ENCODE measurements around the gene GPAT3.
"Not testable (repeated sequence)": the region's sequence is repeated elsewhere in the genome, so short reads cannot be mapped to it uniquely, and the experiment has no call there.

The GPAT3 gene

DNA sequence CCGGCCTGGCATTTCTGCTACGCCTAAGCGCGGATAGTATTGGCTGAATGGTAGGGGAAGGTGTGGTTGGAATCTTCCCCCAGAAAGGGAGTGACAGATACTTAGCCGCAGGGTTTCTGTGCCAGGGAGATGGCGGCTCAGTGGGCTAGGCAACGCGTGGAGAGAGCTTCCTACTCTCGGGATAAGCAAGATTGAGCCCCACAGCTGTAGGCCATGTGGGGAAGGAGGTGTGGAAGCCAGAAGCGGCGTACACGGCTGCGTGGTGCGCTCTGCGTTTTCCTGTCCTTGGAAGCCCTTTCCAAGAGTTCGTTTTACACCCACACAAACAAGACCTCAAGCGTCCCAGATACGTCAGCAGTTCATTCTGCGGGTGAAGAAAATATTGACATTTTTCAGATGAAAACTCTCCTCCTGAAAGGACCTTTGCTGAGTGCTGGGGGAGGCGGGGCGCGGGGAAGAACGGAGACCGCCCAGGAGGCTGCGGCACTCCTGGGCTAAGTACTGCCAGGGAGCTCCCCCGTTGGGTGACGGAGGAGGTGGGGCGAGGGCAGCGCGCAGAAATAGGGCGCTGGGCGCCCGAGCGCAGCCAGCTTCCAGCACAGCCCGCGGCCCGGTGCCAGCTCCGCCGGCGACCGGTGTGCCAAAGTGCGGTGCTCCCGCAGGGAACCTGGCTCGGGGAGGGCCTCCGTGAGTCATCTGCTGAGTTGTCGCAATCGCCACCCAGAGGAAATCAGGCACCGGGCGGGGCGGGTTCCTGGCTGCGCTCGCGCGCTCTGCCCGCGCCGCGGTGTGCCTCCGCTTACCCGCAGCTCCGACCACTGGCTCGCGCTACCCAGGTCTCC, at the start of gene GPAT3:
Gene GPAT3, plus strand, starts transcription at position 589 of the 842 bp plus-strand sequence. CDS start 515 bp downstream, outside the sequence.
- no peak for DNase-seq

DNA sequence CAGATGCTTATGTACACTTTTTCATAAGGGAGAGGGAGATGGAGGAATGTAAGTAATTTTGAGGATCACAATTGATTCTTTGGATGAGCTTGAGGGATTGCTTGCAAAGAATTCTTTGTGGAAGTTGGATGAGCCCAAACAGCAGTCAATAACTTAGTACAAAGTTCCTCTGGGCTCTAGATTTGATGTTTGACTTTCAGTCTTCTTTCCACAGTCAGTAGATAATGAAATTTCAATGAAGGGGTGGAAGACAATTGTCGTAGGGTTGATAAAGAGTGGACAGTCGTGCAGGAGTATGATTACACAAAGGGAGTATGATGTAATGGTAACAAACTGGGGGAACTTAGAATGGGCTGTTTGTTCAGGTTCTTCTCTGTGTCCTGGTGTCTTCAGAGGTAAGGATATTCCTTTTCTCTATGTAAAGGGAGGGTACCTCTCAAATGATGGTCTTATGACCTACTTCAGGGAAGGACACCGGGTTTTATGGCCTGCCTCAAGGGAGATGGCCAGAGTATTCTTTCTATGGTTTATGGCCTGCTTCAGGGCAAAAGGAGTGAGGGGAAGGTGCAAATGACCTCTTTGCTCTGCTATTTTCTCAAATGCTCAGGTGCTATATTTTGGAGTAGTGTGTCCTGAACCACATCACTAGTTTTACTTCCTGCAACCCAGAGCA, 49.3 kb upstream of the GPAT3 start:
- no peak for DNase-seq

DNA sequence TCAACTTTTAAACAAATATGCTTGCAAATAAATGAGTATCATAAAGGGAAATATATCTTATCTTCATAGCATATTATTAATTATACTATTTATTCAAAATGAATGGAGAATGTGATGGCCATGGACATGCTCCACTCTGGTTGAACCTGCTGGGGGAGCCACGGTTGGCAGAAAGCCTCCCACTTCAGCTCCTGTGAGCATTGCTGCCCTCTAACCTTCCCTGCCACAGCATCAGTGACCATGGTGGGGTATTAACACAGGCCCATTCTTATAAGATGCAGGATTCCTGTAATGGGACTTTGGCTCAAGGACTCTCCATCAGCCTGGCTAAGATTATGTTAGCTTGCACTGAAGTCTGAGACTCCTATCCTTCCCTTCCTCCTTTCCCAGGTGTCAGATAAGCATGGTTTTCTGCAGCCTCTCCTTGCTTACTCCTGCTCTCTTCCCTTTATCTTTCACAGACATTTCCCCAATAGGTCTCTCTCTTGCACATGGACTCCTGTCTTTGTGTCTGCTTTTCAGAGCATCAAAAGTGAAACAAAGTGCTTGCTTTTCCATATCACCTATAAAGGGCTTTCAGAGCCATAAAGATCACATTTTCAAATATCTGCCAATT, 46.1 kb upstream of the GPAT3 start:
- no peak for DNase-seq

DNA sequence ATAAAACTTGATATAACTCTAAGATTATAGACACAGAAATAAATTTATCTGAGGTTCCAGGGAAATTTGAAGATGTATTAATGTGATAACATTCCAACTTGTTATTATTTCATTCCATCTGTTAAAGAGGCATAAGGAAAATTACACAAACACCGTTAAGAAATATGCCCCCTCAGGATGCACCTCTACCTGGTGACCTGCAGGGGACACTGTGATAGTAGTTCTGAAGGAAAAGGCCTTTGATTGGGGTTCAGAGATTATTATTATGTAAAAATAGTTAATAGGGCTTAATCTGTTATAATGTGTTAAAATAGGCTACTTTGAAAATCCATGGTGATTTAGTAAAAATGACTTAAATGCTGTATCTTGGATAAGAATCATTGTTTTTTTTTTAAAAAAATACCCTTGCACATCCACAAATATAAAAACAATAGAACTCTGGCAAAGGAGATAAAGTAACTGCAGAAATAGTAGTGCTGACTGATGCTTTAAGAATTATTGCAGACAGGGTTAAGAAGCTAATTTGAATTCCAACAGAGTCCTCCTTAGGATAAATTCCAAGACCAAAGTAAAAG, 44.9 kb upstream of the GPAT3 start:
- DNase-seq: no peak

DNA sequence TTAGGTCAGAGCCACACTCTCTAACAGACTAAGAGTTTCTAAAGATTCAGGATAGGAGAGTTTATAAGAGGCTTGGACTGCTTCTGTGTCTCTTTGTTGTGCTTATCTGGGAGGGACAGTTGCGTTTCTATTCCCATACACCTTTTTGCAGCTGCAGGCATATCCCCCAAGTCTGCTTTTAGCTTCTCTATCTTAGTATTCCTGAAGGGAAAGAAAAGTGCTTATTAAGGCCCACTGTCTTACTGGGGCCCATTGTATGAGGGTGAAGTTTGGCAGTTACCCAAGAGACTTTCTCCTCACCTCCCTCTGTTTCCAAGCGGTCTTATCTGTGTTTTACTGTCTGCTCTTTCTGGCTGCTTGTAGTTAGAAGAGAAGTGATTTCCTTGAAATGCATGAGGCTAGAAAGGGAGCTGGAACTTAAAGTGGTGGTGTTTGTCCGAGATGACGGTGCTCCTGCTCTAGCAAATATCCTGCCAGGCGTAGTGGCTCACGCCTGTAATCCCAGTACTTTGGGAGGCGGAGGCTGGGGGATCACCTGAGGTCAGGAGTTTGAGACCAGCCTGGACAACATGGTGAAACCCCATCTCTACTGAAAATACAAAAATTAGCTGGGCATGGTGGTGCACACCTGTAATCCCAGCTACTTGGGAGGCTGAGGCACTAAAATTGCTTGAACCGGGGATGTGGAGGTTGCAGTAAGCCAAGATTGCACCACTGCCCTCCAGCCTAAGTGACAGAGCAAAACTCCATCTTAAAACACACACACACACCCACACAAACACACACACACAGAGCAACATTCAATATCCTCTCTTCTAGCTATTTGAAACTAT, 39.6 kb upstream of the GPAT3 start:
- not testable (repeated sequence) for DNase-seq

DNA sequence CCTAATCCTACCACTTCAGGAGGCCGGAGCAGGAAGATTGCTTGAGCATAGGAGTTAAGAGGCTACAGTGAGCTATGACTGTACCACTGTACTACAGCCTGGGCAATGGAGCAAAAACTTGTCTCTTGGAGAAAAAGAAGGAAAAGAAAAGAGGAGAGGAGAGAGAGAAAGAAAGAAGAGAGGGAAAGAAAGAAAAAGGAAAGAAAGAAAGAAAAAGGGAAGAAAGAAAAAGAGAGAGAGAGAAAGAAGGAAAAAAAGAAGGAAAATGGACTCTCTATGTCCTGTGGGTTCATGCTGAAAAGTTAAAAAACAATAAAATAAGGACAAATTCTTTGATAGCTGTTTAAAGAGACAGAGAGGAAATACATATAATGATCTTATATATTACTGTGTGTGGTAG, 37.7 kb upstream of the GPAT3 start:
- no peak for DNase-seq

DNA sequence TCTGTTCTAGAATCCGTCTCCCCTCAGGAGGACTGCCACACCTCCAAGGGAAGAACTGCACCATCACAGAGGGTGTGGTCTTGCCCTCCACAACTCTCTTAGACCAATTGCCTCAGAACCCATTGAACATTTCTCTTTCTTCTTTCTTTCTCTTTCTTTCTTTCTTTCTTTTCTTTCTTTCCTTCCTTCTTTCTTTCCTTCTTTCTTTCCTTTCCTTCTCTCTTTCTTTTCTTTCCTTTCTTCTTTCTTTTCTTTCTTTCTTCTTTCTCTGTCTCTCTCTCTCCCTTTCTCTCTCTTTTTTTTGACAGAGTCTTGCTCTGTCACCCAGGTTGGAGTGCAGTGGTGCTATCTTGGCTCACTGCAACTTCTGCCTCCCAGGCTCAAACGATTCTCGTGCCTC, 34.2 kb upstream of the GPAT3 start:
- DNase-seq: not testable (repeated sequence)

DNA sequence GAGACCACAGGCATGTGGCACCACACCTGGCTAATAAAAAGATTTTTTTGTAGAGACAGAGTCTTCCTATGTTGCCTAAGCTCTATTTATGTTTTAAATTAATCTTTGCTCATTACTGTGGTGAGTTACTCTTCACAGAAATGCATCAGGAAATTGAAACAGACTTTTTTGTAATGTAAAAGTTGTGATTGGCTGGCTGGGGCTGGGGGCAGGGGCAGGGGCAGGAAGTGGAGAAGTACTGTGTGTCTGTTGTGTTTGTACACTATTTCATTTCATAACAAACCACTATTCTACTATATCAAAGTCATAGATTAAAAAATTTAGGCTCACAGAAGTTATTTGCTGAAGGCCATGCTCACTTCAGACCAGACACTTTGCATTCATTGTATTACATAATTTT, 31.9 kb upstream of the GPAT3 start:
- no peak for DNase-seq

DNA sequence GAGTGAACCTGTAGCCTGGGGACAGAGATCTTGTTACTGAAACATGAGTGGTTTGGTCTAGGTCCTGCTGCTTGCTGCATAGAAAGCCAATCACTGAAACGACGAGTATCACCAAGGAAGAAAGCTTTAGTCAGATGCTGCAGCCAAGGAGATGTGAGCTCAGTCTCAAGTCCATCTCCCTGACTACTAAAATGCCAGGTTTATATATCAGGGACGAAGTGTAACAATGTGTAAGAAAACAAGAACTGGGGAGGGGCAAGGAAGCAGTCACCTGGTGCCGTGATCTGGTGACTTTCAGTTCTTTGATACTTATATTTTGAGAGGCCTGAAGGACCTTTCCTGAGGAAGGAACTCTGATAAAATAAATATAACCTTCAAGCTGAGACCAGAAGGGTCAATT, 31.4 kb upstream of the GPAT3 start:
- no peak for DNase-seq

DNA sequence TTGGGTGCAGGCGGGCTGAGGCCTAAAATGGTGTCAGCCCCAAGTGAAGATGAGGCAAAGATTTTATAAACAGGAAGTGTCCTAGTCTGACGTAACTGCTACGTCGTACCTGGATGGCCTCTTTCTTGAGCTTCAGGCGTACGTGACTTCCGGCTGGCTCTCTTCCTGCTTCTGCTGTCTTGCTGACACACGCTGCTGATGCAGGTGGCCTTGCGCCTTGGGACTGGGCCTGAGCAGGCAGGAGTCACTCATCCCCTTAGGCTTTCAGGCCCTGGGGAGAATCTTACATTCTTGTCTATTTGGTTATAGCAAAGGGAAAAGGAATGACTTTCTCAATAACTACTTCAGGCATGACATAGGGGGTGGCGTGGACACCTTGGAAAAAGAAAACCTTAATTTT, 30.9 kb upstream of the GPAT3 start:
- DNase-seq: no peak

DNA sequence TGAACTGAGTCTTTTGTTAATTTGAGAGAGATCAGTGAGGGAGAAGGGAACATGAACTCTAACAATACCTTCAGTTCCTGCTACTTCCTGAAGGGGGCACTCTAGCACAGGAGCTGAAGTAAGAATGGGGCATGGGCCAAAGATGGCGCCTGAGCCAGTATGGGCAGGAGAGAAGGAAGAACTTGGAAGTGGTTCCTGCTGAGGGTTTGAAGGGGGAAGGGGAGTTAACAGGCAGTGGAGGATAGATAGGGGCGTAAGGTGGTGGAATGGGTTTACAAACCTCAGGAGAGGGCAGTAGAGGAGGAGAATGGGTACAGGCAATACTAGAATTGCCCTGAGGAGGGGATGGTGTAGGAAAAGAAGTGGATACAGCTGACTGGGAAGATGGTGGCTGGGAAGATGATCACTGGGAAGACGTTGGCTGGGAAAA, 26.7 kb upstream of the GPAT3 start:
- DNase-seq: peak; percentile 1

DNA sequence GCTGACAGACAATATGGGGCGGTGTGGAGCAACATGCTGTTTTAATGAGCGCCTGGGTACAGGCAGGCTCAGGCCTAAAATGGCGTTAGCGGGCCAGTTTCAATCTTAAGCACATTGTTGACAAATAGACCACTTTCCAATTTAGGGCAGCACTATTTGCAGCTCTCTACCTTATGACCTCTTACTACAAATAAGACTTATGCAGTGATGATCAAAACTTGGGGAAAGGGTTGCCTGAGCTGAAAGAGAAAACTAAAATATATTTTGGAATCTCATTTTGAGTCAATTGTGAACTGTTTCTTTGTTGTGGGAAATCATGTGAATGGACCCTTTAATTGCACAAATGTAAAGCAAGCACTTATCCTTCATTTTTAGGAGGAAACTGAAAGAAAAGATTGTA, 25.5 kb upstream of the GPAT3 start:
- no peak for DNase-seq

DNA sequence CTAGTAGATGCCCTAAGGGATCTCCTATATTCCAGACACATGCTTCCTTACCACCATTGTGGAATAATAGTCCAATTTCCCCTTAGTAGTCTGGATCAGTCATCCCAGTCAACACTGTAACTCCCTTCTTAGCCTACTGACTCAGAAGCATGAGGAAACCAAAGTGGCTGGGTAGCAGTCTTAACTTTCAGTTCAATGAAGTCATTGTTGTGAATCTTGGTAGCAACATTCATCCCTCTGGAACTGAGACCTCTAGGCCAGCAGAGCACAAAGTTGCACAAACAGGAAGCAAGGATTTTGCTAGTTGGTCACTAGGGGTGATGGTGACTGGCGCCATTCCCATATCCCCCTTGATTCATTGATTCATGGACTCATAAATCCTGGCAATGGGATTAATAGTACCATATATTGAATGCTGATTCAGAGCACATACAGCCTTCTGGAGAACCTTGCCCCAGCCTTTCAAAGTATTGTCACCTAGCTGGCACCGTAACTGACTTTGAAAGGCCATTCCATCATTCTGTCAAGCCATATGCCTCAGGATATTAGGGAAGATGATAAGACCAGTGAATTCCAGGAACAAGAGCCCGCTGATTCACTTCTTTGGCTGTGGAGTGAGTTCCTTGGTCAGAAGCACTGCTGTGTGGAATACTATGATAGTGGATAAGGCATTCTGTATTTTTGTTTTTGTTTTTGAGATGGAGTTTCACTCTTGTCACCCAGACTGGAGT, 19.7 kb upstream of the GPAT3 start:
- DNase-seq: no peak

DNA sequence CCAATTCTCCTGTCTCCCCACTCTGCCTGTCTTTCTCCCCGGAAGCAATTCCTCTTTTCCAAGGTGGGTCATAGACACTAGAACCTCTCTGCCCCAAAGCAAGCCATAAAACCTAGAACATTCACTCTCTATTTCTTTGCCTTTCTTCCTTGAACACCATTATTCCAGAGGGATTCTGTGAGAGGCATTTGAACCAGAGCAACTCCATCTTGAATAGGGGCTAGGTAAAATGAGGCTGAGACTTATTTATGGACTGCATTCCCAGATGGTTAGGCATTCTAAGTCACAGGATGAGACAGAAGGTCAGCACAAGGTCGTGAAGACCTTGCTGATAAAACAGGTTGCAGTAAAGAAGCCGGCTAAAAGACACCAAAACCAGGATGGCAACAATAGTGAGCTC, 13.7 kb upstream of the GPAT3 start:
- DNase-seq: no peak

DNA sequence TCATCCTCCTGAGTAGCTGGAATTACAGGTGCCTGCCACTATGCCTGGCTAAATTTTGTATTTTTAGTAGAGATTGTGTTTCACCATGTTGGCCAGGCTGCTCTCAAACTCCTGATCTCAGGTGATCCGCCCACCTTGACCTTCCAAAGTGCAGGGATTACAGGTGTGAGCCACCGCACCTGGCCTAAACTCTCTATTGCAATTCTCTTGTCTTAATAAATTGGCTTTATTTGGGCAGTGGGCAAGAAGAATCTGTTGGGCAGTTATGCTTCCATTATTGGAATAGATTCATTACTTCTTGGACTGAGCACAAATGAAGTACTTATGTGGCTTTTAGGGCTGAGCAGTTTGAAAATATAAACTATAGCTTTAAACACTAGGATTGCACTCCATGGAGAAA, 8.2 kb upstream of the GPAT3 start:
- no peak for DNase-seq

DNA sequence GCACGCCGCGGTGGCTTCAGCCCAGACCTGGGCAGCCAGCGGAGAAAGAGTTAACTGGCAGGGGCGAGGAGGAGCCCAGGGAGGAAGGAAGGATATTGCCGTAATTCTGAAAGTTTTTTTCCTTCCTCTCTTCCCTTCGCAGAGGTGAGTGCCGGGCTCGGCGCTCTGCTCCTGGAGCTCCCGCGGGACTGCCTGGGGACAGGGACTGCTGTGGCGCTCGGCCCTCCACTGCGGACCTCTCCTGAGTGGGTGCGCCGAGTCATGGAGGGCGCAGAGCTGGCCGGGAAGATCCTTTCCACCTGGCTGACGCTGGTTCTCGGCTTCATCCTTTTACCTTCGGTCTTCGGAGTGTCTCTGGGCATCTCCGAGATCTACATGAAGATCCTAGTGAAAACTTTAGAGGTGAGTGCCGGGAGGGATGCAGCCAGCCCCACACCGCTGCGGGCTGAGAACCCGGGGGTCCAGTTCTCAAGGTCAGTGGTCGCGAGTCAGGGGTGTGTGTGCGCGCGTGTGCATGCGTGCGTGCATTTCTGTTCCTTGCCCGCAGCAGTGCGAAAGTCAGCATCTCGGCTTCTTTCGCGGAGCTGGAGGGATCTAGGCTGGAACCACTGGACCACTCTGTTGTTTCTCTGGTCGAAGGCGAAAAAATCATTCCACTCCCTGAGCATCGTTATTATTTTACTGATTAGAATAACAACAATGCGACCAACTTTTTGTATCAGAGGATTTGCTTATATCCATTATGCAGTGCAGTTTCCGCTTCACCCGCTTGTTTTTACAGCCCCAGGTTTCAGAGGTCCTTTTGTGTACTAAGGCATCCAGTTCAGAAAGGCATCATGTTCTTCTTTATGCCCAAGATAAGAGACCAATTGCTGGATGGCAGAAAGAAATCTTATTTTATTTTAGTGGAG, 709 bp downstream of the GPAT3 start:
- no peak for DNase-seq

DNA sequence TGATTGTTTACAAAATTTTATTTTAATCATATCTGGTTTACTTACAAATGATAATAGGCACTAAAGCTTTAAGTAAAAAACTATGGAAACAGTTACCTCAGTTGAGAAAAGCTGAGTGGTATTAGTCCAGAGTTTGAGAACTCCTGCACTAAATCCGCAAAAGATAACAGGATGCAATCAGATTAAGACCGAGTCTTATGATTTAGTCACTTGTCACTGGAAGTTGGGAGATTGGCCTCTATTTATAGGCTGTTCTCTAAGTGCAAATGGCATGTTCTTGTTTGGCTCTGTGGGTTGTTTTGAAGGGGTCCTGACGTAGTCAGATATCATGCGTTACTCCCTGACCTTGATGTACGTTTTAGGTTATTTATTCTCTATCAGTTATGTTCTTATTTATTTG, 6.3 kb downstream of the GPAT3 start:
- no peak for DNase-seq

DNA sequence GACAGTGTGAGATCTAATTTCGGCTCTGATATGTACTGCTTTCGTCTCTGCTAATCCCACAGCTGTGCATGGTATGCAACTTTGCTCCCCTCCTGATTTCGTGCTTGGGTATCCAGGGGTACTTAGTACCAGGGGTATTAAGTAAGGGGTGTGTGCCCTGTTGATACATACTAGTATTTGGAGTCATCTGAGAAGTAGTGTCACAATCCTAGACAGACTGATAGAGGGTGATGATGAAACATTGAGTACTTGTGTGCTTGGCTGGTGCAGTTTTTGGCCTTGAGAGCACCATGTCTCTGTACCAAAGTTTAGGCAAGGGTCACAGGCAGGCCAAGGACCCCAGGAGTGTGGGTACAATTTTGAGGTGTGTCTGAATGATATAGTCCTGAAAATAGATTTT, 10.9 kb downstream of the GPAT3 start:
- no peak for DNase-seq

DNA sequence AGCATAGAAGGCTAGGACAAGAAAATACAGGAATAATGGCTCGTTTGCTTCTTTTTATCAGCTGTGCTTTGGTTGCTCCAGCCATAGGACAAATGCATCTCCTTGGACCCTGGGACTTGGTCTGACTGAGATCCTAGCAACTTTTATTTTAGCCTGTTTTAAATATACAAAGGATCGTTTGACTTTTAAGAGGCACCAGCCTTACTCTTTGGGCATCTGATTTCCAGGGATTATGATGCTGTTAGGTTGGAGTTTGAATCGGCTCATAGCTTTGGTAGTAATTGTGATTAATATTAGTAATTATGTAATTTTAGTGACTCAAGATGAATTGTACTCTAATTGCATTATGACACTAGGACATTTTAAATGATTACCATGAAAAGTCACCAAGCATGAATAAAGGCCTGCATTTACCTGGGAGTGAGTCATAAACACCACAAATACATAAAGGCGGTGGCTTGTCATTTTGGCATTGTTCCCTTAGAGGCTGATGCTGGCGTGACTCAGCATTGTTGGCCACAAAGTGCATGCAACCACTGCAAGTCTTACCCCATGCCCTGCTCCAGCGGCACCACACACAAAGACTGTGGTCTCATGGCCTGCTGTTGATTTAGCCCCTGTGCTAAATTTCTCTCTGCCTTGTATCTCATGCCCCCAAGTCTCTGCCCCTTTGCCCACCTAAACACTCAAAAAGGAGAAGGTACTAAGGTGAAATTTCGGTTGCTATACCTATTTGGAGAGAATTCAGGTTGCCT, 12.4 kb downstream of the GPAT3 start:
- peak; percentile 54 for DNase-seq

DNA sequence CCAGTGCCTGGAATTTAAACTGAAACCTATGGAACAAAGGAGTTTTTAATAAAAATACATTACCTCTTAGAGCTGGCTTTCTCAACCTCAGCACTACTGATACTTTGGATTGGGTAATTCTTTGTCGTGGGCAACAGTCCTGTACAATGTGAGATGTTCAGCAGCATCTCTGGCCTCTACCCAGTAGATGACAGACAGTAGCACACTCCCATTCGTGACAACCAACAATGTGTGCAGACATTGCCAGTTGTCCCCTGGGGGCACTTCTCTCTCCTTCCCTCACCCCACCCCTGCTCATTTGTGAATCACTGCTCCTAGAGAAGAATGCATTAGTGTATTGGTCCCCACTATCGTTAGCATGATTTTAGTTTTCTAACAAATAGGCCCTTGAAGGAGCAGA, 16.2 kb downstream of the GPAT3 start:
- DNase-seq: no peak

Measured in NCI-H2081 treated with DMSO at 0.1 percent for 48 hours (cell line).